CD8-positive, alpha-beta memory T cell (primary cell): ENCODE measurements around the gene AFG3L2. TPM values are rescaled to one million over a fixed set of nuclear protein-coding genes. Genes with fewer than 3 reads are reported as not detected.

Experiments
- CTCF ChIA-PET: fragments of 350-600 bp; sonication (Branson Sonifier 250); formaldehyde crosslinking; loops from one replicate; lab custom pipeline; 2021; ENCODE audit warnings: antibody characterized with exemption; lab: Charles Lee
- POLR2A ChIA-PET: fragments of 350-600 bp; sonication (Branson Sonifier 250); formaldehyde crosslinking; loops from one replicate; lab custom pipeline; 2021; ENCODE audit warnings: antibody characterized with exemption; lab: Charles Lee
- DNase-seq, 5 donors: peaks; one replicate each; pipeline versions ENCODE4 v3.0.0 to v3.0.0-alpha.2; 2020 to 2022; ENCODE audit warnings: mixed read lengths in 1 of 5
- H3K27ac ChIP-seq: one replicate; pipeline ENCODE4 v1.7.0; 2013; ENCODE audit warnings: low read depth, mild to moderate bottlenecking, low read length, moderate library complexity
- H3K27me3 ChIP-seq: 2 replicates; pipeline ENCODE4 v1.7.0; 2013; ENCODE audit warnings: low read length, mild to moderate bottlenecking; ENCODE audit not compliant: insufficient read depth, poor library complexity, severe bottlenecking
- H3K36me3 ChIP-seq: 2 replicates; pipeline ENCODE4 v1.7.0; 2013; ENCODE audit warnings: mild to moderate bottlenecking, low read length, moderate library complexity; ENCODE audit not compliant: insufficient read depth
- H3K4me1 ChIP-seq: 2 replicates; pipeline ENCODE4 v1.7.0; 2013; ENCODE audit warnings: mild to moderate bottlenecking, low read length, moderate library complexity; ENCODE audit not compliant: insufficient read depth
- H3K4me3 ChIP-seq: 2 replicates; pipeline ENCODE4 v1.7.0; 2013; ENCODE audit warnings: mild to moderate bottlenecking, low read length
- H3K9me3 ChIP-seq: 2 replicates; pipeline ENCODE4 v1.7.0; 2013; ENCODE audit warnings: mild to moderate bottlenecking, low read length
- H3K27ac Mint-ChIP-seq, 8 donors: one replicate each; pipeline ENCODE4 v1.8.0; 2020 to 2021; ENCODE audit warnings: mixed read lengths in 8 of 8, mild to moderate bottlenecking in 6 of 8, inconsistent platforms in 3 of 8, moderate library complexity in 3 of 8
- H3K27me3 Mint-ChIP-seq, 2 donors: one replicate each; pipeline ENCODE4 v1.8.0; 2020 to 2021; ENCODE audit warnings: mixed read lengths in 2 of 2, mild to moderate bottlenecking in 1 of 2, moderate library complexity in 1 of 2
- H3K36me3 Mint-ChIP-seq, 3 donors: one replicate each; pipeline ENCODE4 v1.8.0; 2020 to 2021; ENCODE audit warnings: mixed read lengths in 3 of 3, inconsistent platforms in 1 of 3, mild to moderate bottlenecking in 1 of 3
- H3K4me1 Mint-ChIP-seq, 3 donors: one replicate each; pipeline ENCODE4 v1.8.0; 2020 to 2021; ENCODE audit warnings: mixed read lengths in 3 of 3, inconsistent platforms in 1 of 3, mild to moderate bottlenecking in 1 of 3
- H3K4me3 Mint-ChIP-seq, 7 donors: one replicate each; pipeline ENCODE4 v1.8.0; 2020 to 2021; ENCODE audit warnings: mixed read lengths in 7 of 7, mild to moderate bottlenecking in 6 of 7, moderate library complexity in 4 of 7, inconsistent platforms in 2 of 7
- H3K9me3 Mint-ChIP-seq, 5 donors: one replicate each; pipeline ENCODE4 v1.8.0; 2020 to 2022; ENCODE audit warnings: mixed read lengths in 5 of 5, mild to moderate bottlenecking in 3 of 5, moderate library complexity in 2 of 5, inconsistent platforms in 1 of 5
- polyA plus RNA-seq: library from polyadenylated mRNA; unstranded; fragments of 300-500 nt; fragmentation: Illumina TruSeq; gene quantifications from one replicate; pipeline ENCODE4 v1.2.3, GENCODE V29; 2021
- total RNA-seq, 2 experiments: library from RNA; stranded (reverse); gene quantifications; one replicate each; pipeline ENCODE4 v1.2.3, GENCODE V29; 2021

Gene AFG3L2
- total and polyA plus RNA-seq, 3 experiments from 2014 or later, result 38.4 to 75.8 (median 75.6) TPM

- Mint-ChIP-seq H3K9me3 (no peaks in the 10 kb centered on the region), H3K27ac (no peak overlapping the region), H3K27me3 (peaks cover 19 to 20% of the 10 kb centered on the region in 2 donors), H3K36me3 (no peaks in the 10 kb centered on the region), H3K4me1 (no peaks in the 10 kb centered on the region), H3K4me3 (no peak overlapping the region)
- Histone ChIP-seq H3K4me3 (no peak overlapping the region), H3K27ac (no peak overlapping the region), H3K4me1 (no peaks in the 10 kb centered on the region), H3K27me3 (no peaks in the 10 kb centered on the region), H3K9me3 (no peaks in the 10 kb centered on the region), H3K36me3 (no peaks in the 10 kb centered on the region)
- DNase-seq, result no peak
- POLR2A ChIA-PET, result no interaction called here
- CTCF ChIA-PET, result no interaction called here
Measured at GRCh38 chr18:12281861-12282260, 95.2 kb downstream of the AFG3L2 start.

GRCh38 chr18:12279781-12280531 is 97.1 kb downstream of the AFG3L2 start:
- no peak for DNase-seq
- no peaks in the 10 kb centered on the region for H3K4me1 Mint-ChIP-seq
- Histone ChIP-seq H3K4me1 (no peaks in the 10 kb centered on the region), H3K27ac (no peak overlapping the region), H3K9me3 (no peaks in the 10 kb centered on the region), H3K4me3 (no peak overlapping the region), H3K27me3 (no peaks in the 10 kb centered on the region), H3K36me3 (no peaks in the 10 kb centered on the region)
- ChIA-PET CTCF (no interaction called here), POLR2A (no interaction called here)
- peaks cover 15 to 27% of the 10 kb centered on the region in 2 donors for H3K27me3 Mint-ChIP-seq
- H3K27ac Mint-ChIP-seq, result peak overlapping the region in 1 of 8 donors; percentile 55
- H3K4me3 Mint-ChIP-seq, result no peak overlapping the region
- no peaks in the 10 kb centered on the region for H3K36me3 Mint-ChIP-seq
- H3K9me3 Mint-ChIP-seq, result no peaks in the 10 kb centered on the region

Other genes starting within 250 kb of the AFG3L2 start
- not detected for gene CIDEA, start 122.9 kb downstream of the AFG3L2 start, total RNA-seq
- gene CIDEA, start 122.9 kb downstream of the AFG3L2 start, polyA plus RNA-seq, result not detected
- 1 to 10 TPM; 8.8 to 9.1 TPM for gene TUBB6, start 69.0 kb downstream of the AFG3L2 start, total RNA-seq
- gene TUBB6, start 69.0 kb downstream of the AFG3L2 start, polyA plus RNA-seq, result 0.77 TPM
- 1 to 10 TPM; 4.2 to 4.7 TPM for gene PRELID3A, start 30.7 kb upstream of the AFG3L2 start, total RNA-seq
- not detected for gene PRELID3A, start 30.7 kb upstream of the AFG3L2 start, polyA plus RNA-seq